ENCODE results near the gene SFN. TPM values are rescaled to one million over a fixed set of nuclear protein-coding genes. Genes with fewer than 3 reads are reported as not detected.

SFN gene
- total and polyA plus RNA-seq, 2 of the 13 experiments (the other 11 are each of a cell fraction or from before 2014, with no cell fraction given), result 4.3 to 5.6 TPM

DNA sequence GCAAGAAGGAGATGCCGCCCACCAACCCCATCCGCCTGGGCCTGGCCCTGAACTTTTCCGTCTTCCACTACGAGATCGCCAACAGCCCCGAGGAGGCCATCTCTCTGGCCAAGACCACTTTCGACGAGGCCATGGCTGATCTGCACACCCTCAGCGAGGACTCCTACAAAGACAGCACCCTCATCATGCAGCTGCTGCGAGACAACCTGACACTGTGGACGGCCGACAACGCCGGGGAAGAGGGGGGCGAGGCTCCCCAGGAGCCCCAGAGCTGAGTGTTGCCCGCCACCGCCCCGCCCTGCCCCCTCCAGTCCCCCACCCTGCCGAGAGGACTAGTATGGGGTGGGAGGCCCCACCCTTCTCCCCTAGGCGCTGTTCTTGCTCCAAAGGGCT, 732 bp downstream of the SFN start:
- peaks cover 60% of the 10 kb centered on the region for H3K4me1 ChIP-seq (ENCODE audit: insufficient read depth, low read length)
- no peaks in the 10 kb centered on the region for H4K20me1 ChIP-seq (ENCODE audit: insufficient read depth, low read length)
- ChIA-PET POLR2A (interaction anchor here (0.5 to 2.1 kb wide), 5 partner anchors 14 to 128 kb away, joined by 3 to 17 read pairs (median 5); partner anchors contain the start of genes GPN2 and ZDHHC18), CTCF (ENCODE audit: low intra/inter-chr PET ratio, low total read pairs) (no interaction called here)
- FAIRE-seq (no peak), DNase-seq (ENCODE audit: low spot score) (no peak), ATAC-seq (no peak)
- in situ Hi-C loops (cut with HindIII; ENCODE audit: extremely low pct_ligation_motif_present, low pct_unique_long_range_greater_than_20kb) (no loop called here), intact Hi-C loops (cut with micrococcal nuclease; ENCODE audit: unreplicated experiment) (no loop called here)
- H3K9ac ChIP-seq (ENCODE audit: insufficient read depth, low read depth, low read length), result peak overlapping the region; percentile 44; the same call in 1 of the 2 replicates
- no TSS peak for BruUV-seq (replicated peaks)
- WGBS (ENCODE audit: low lambda C conversion rate), result 44% methylated on average over 15 of the region's 20 CpGs
- no peaks in the 10 kb centered on the region for H3K27me3 ChIP-seq (ENCODE audit: control insufficient read depth in 1 of 2, insufficient read depth in 2 of 2, low read length in 2 of 2)
- H3K4me2 ChIP-seq (ENCODE audit: low read depth, low read length), result peak overlapping the region; percentile 99
- TF ChIP-seq ZNF124 (CRISPR knock-in tag; IDR thresholded peaks at IDR 0.05) (no peak), MLLT10 (CRISPR knock-in tag; IDR thresholded peaks at IDR 0.05) (no peak), ZNF136 (CRISPR knock-in tag; IDR thresholded peaks at IDR 0.05; ENCODE audit: low read depth) (no peak), ZNF382 (CRISPR knock-in tag; IDR thresholded peaks at IDR 0.05; ENCODE audit: borderline replicate concordance) (no peak), SPEN (CRISPR knock-in tag; IDR thresholded peaks at IDR 0.05; ENCODE audit: low read depth) (no peak), ZNF7 (CRISPR knock-in tag; IDR thresholded peaks at IDR 0.05) (no peak), ZFYVE20 (CRISPR knock-in tag; IDR thresholded peaks at IDR 0.05; ENCODE audit: borderline replicate concordance, low read depth) (no peak), ZNF678 (CRISPR knock-in tag; IDR thresholded peaks at IDR 0.05) (no peak), ZNF839 (CRISPR knock-in tag; IDR thresholded peaks at IDR 0.05; ENCODE audit: borderline replicate concordance) (no peak), ZNF138 (CRISPR knock-in tag; IDR thresholded peaks at IDR 0.05; ENCODE audit: low read depth) (no peak), ZNF484 (CRISPR knock-in tag; IDR thresholded peaks at IDR 0.05; ENCODE audit: borderline replicate concordance, low read depth) (no peak), PCBP2 (optimal IDR thresholded peaks at IDR 0.05; ENCODE audit: low read depth, low read length, poor library complexity, severe bottlenecking) (no peak), ZNF552 (CRISPR knock-in tag; IDR thresholded peaks at IDR 0.05; ENCODE audit: borderline replicate concordance) (no peak), GATAD2A (CRISPR knock-in tag; IDR thresholded peaks at IDR 0.05) (no peak), ZBTB34 (CRISPR knock-in tag; IDR thresholded peaks at IDR 0.05) (no peak), ZNF260 (CRISPR knock-in tag; IDR thresholded peaks at IDR 0.05; ENCODE audit: borderline replicate concordance, low read depth) (no peak), ZNF761 (CRISPR knock-in tag; conservative IDR thresholded peaks at IDR 0.05) (no peak)
- TF ChIP-seq, protein P1, sequence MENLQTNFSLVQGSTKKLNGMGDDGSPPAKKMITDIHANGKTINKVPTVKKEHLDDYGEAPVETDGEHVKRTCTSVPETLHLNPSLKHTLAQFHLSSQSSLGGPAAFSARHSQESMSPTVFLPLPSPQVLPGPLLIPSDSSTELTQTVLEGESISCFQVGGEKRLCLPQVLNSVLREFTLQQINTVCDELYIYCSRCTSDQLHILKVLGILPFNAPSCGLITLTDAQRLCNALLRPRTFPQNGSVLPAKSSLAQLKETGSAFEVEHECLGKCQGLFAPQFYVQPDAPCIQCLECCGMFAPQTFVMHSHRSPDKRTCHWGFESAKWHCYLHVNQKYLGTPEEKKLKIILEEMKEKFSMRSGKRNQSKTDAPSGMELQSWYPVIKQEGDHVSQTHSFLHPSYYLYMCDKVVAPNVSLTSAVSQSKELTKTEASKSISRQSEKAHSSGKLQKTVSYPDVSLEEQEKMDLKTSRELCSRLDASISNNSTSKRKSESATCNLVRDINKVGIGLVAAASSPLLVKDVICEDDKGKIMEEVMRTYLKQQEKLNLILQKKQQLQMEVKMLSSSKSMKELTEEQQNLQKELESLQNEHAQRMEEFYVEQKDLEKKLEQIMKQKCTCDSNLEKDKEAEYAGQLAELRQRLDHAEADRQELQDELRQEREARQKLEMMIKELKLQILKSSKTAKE (CRISPR knock-in tag; IDR thresholded peaks at IDR 0.05; ENCODE audit: borderline replicate concordance), result no peak
- TF ChIP-seq, protein P2, sequence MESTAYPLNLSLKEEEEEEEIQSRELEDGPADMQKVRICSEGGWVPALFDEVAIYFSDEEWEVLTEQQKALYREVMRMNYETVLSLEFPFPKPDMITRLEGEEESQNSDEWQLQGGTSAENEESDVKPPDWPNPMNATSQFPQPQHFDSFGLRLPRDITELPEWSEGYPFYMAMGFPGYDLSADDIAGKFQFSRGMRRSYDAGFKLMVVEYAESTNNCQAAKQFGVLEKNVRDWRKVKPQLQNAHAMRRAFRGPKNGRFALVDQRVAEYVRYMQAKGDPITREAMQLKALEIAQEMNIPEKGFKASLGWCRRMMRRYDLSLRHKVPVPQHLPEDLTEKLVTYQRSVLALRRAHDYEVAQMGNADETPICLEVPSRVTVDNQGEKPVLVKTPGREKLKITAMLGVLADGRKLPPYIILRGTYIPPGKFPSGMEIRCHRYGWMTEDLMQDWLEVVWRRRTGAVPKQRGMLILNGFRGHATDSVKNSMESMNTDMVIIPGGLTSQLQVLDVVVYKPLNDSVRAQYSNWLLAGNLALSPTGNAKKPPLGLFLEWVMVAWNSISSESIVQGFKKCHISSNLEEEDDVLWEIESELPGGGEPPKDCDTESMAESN (CRISPR knock-in tag; conservative IDR thresholded peaks at IDR 0.05), result no peak
- no peaks in the 10 kb centered on the region for H3K79me2 ChIP-seq (ENCODE audit: insufficient read depth, low read length)
- no peak overlapping the region for H2AFZ ChIP-seq (ENCODE audit: low read length)
- no peak overlapping the region for H3K27ac ChIP-seq (ENCODE audit: extremely low read length, insufficient read depth, low read length)
- no peaks in the 10 kb centered on the region for H3K9me3 ChIP-seq (ENCODE audit: low read length)
- H3K36me3 ChIP-seq (replicated peaks in 1 of 2; ENCODE audit: control insufficient read depth in 1 of 2, insufficient read depth in 2 of 2, low read length in 2 of 2), result no peaks in the 10 kb centered on the region
- H3K4me3 ChIP-seq (replicated peaks in 1 of 3; ENCODE audit: insufficient read depth in 1 of 3, low read depth in 2 of 3, low read length in 3 of 3), result peak overlapping the region; percentile 61 to 72 (median 65)

Measured in HepG2 (cell line).